Left lung (tissue), 10 donors: ENCODE results near the gene CLC. TPM values are rescaled to one million over a fixed set of nuclear protein-coding genes. Genes with fewer than 3 reads are reported as not detected.

ENCODE experiments used
- ATAC-seq: fragments of 200-7000 bp; cut with Tn5 transposase; one replicate; pipeline ENCODE4 v1.9.1; 2020; ENCODE audit warnings: moderate library complexity
- DNase-seq, 4 donors: peaks; one replicate each; pipeline ENCODE4 v3.0.0-alpha.2; 2013 to 2020
- H3K27ac ChIP-seq, 2 donors: fragments of 200-600 bp; sonication (generic) in 1 of 2; one replicate each; pipeline versions ENCODE4 v1.5.0 to v1.8.0; 2020 to 2021
- H3K27me3 ChIP-seq, 2 donors: fragments of 200-600 bp; sonication (generic) in 1 of 2; one replicate each; pipeline versions ENCODE4 v1.5.0 to v1.8.0; 2020 to 2021
- H3K36me3 ChIP-seq, 2 donors: fragments of 200-600 bp; sonication (generic) in 1 of 2; one replicate each; pipeline versions ENCODE4 v1.5.0 to v1.8.0; 2020 to 2021
- H3K4me1 ChIP-seq, 2 donors: fragments of 200-600 bp; one replicate each; pipeline ENCODE4 v1.8.0; 2021
- H3K4me3 ChIP-seq, 2 donors: fragments of 200-600 bp; sonication (generic) in 1 of 2; one replicate each; pipeline versions ENCODE4 v1.5.0 to v1.8.0; 2020 to 2021; ENCODE audit warnings: mild to moderate bottlenecking in 1 of 2
- H3K9me3 ChIP-seq, 2 donors: fragments of 200-600 bp; sonication (generic) in 1 of 2; one replicate each; pipeline versions ENCODE4 v1.5.0 to v1.8.0; 2020 to 2021
- intact Hi-C, 2 donors: fragments of 100-400 bp; cut with DNase I; formaldehyde crosslinking; loops; one replicate each; pipeline versions ENCODE4 v1.11.2 to v1.14.2; 2022
- polyA plus RNA-seq, 6 donors: library from polyadenylated mRNA; unstranded; fragments of 120-200 nt; gene quantifications; one replicate each; pipeline ENCODE4 v1.2.1, GENCODE V29; 2013; ENCODE audit not compliant: insufficient read length in 6 of 6
- total RNA-seq, 2 donors: library from RNA; stranded (reverse); fragmentation: NEBNext Ultra II Directional; extraction: Animal tissue kit (Norgen Biotek cat#: 25700); gene quantifications; one replicate each; pipeline ENCODE4 v1.2.1, GENCODE V29; 2021
- TF ChIP-seq, protein P1 (sequence below), 2 donors: fragments of 200-600 bp; sonication (generic) in 1 of 2; IDR thresholded peaks; one replicate each; pipeline versions ENCODE4 v1.5.0 to v1.8.0; 2021; ENCODE audit warnings: antibody characterized with exemption in 2 of 2
- donor health status: DM: no; HTN: yes; CAD: no.
- donor health status: DM: no; HTN: no; CAD: no.

The CLC gene
- total and polyA plus RNA-seq, 8 donors, result 1.3 to 2.8 (median 2.0) TPM; not detected in 2

DNA sequence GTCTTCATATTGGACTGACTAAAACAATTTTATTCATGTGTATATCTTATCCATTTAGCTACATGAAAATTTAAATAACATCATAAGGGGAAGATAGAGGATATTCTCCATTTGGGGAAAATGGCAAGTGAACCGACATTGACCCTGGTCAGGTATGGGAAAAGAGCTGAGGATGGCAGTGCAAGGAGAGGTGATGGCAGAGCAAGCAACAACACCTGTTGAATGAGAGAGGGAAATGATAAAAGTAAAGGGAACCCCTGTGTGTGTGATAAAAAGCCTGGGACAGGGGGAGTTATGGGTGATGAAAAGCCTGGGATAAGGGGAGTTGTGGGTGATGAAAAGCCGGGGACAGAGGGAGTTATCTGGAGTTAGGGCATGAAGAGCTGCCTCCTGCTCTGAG, 4.0 kb downstream of the CLC start:
- intact Hi-C loops, result no loop called here
- H3K4me3 ChIP-seq, result no peak overlapping the region
- DNase-seq, result no peak
- H3K4me1 ChIP-seq, result no peaks in the 10 kb centered on the region
- TF ChIP-seq, protein P1, sequence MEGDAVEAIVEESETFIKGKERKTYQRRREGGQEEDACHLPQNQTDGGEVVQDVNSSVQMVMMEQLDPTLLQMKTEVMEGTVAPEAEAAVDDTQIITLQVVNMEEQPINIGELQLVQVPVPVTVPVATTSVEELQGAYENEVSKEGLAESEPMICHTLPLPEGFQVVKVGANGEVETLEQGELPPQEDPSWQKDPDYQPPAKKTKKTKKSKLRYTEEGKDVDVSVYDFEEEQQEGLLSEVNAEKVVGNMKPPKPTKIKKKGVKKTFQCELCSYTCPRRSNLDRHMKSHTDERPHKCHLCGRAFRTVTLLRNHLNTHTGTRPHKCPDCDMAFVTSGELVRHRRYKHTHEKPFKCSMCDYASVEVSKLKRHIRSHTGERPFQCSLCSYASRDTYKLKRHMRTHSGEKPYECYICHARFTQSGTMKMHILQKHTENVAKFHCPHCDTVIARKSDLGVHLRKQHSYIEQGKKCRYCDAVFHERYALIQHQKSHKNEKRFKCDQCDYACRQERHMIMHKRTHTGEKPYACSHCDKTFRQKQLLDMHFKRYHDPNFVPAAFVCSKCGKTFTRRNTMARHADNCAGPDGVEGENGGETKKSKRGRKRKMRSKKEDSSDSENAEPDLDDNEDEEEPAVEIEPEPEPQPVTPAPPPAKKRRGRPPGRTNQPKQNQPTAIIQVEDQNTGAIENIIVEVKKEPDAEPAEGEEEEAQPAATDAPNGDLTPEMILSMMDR (IDR thresholded peaks at IDR 0.05), result no peak
- ATAC-seq, result no peak
- H3K36me3 ChIP-seq, result no peaks in the 10 kb centered on the region
- peaks cover 0 to 7% of the 10 kb centered on the region in 2 donors for H3K27me3 ChIP-seq
- no peak overlapping the region for H3K27ac ChIP-seq
- no peaks in the 10 kb centered on the region for H3K9me3 ChIP-seq

DNA sequence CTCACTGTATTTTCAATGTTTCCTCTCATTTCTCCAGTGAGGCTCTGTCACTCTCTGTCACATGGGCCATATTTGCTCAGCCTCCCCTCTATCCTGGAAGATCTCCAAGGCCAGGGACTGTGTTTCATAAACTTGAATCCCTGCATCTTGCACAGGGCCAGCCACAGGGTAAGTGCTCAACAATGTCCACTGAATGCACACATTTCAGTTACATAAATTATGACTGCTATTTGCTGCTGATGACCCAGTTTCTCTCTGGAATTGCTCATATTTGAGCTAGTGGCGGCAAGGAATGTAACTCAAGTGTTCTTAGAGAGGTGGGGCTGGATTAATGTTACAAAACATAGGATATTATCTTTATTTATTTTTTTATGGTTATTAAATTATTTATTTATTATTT, 6.1 kb downstream of the CLC start:
- Histone ChIP-seq H3K36me3 (no peaks in the 10 kb centered on the region), H3K4me3 (no peak overlapping the region), H3K4me1 (no peaks in the 10 kb centered on the region), H3K27ac (no peak overlapping the region), H3K9me3 (no peaks in the 10 kb centered on the region), H3K27me3 (peaks cover 0 to 13% of the 10 kb centered on the region in 2 donors)
- DNase-seq, result no peak
- ATAC-seq, result peak; percentile 33
- intact Hi-C loops, result no loop called here
- TF ChIP-seq, protein P1 (IDR thresholded peaks at IDR 0.05), result no peak

DNA sequence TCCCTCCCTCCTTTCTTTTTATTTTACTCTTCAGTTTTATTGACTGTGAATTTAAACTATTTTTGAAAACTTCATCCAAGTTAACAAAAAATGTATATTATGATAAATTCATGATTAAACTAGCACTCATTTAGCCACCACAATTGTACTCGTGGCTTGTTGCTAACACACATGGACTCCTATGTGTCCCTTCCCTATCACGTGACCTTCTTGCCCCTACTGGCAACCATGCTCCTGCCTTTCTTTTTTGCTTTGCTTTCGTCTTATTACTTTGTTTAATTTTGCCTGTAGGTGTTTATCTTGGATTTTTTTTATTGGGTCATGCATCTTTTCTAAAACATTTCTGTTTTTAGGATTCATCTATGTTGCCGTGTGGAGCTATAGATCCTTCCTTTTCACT, 8.2 kb downstream of the CLC start:
- no peaks in the 10 kb centered on the region for H3K4me1 ChIP-seq

DNA sequence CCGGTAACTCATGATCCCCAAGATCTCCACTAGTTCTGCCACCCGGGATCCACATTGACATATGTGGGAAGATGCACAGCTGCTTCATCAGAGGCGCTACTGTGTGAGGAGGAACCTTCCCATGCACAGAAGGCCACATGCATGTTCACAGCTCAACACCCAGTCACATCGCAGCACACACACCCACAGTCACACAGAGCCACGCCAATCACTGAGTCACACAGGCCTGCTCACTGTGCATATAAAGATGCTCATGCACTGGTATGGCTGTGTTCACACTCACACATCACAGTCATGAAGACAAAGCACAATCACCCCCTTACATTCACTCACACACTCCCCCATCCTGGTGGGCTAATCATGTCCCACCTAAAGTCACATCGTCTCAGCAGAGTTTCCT, 9.8 kb downstream of the CLC start:
- H3K27me3 ChIP-seq, result peaks cover 0 to 13% of the 10 kb centered on the region in 2 donors
- no peaks in the 10 kb centered on the region for H3K4me1 ChIP-seq
- TF ChIP-seq, protein P1 (IDR thresholded peaks at IDR 0.05), result no peak
- H3K27ac ChIP-seq, result no peak overlapping the region
- no peaks in the 10 kb centered on the region for H3K9me3 ChIP-seq
- intact Hi-C loops, result no loop called here
- no peaks in the 10 kb centered on the region for H3K36me3 ChIP-seq
- ATAC-seq (no peak), DNase-seq (no peak)
- H3K4me3 ChIP-seq, result no peak overlapping the region

More for the DNA sequence above, 8.2 kb downstream of the CLC start:
- ATAC-seq (no peak), DNase-seq (no peak)
- TF ChIP-seq, protein P1 (IDR thresholded peaks at IDR 0.05), result no peak
- Histone ChIP-seq H3K27ac (no peak overlapping the region), H3K36me3 (no peaks in the 10 kb centered on the region), H3K9me3 (no peaks in the 10 kb centered on the region), H3K4me3 (no peak overlapping the region), H3K27me3 (peaks cover 0 to 13% of the 10 kb centered on the region in 2 donors)
- intact Hi-C loops, result no loop called here

DNA sequence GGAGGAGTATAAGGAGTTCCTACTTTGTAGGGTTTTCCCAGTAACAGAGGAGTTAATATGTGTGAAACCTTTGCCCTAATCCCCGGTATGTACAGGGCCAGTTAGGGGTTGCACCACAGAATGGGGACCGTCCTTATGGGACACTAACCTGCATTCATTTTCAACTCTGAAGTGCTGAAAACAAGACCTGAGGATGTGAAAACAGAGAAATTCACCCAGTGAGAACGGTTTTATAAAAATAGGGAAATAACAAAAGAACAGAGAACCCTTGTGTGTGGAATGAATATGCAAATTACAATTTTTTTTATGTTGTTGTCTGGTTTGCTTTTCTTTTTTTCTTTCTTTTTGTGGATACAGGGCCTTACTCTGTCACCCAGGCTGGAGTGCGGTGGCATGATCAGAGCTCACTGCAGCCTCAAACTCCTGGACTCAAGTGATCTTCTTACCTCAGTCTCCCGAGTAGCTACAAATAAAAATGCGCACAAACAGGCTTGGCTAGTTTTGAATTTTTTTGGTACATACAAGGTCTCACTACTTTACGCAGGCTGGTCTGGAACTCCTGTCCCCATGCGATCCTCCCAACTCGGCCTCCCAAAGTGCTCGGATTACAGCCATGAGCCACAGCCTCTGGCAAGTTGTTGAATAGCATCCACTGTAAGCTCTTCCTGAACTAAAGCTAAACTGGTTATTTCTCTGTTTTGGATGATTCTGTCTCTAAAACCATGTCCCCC, 10.6 kb downstream of the CLC start:
- peaks cover 0 to 13% of the 10 kb centered on the region in 2 donors for H3K27me3 ChIP-seq
- H3K4me3 ChIP-seq, result no peak overlapping the region
- H3K27ac ChIP-seq, result no peak overlapping the region
- no peak for DNase-seq
- intact Hi-C loops, result no loop called here
- TF ChIP-seq, protein P1 (IDR thresholded peaks at IDR 0.05), result no peak
- ATAC-seq, result no peak
- no peaks in the 10 kb centered on the region for H3K9me3 ChIP-seq
- H3K4me1 ChIP-seq, result no peaks in the 10 kb centered on the region
- H3K36me3 ChIP-seq, result no peaks in the 10 kb centered on the region
